Keratinocyte (primary cell): ENCODE measurements around the gene ZCCHC7. TPM values are rescaled to one million over a fixed set of nuclear protein-coding genes. Genes with fewer than 3 reads are reported as not detected.

Experiments used
- DNase-seq: peaks from one replicate; pipeline ENCODE4 v3.0.0-alpha.2; 2011; ENCODE audit warnings: low read depth, missing footprints, low spot score
- FAIRE-seq: peaks from 2 replicates; lab custom pipeline; 2011; peaks lifted over from hg19 to GRCh38; lab: Jason Lieb, UNC
- H2AFZ ChIP-seq: 2 replicates; pipeline ENCODE4 v1.6.0; 2012; ENCODE audit warnings: low read length, control low read depth, inconsistent platforms; ENCODE audit not compliant: control insufficient read depth
- H3K27ac ChIP-seq: 2 replicates; pipeline ENCODE4 v1.5.1; 2011; ENCODE audit warnings: low read length; ENCODE audit not compliant: control insufficient read depth, insufficient read depth
- H3K27me3 ChIP-seq: 3 replicates; pipeline ENCODE4 v1.6.0; 2011; ENCODE audit warnings: low read length; ENCODE audit not compliant: control insufficient read depth, insufficient read depth; ENCODE audit errors: extremely low read depth
- H3K36me3 ChIP-seq, 2 experiments: 2 replicates in 1 of 2; 3 replicates in 1 of 2; pipeline ENCODE4 v1.5.1; 2011; ENCODE audit warnings: low read length in 2 of 2, mild to moderate bottlenecking in 1 of 2; ENCODE audit not compliant: control insufficient read depth in 2 of 2, insufficient read depth in 2 of 2; ENCODE audit errors: extremely low read depth in 1 of 2
- H3K4me1 ChIP-seq: 3 replicates; pipeline ENCODE4 v1.5.1; 2011; ENCODE audit warnings: low read length; ENCODE audit not compliant: control insufficient read depth, insufficient read depth; ENCODE audit errors: extremely low read depth
- H3K4me2 ChIP-seq: 3 replicates; pipeline ENCODE4 v1.6.0; 2011; ENCODE audit warnings: low read depth, low read length; ENCODE audit not compliant: control insufficient read depth, insufficient read depth; ENCODE audit errors: extremely low read depth
- H3K4me3 ChIP-seq, 3 experiments: fragments of 200-600 bp in 1 of 3; sonication (generic) in 1 of 3; 2 replicates in 2 of 3; 3 replicates in 1 of 3; pipeline ENCODE4 v1.5.1; 2011 to 2016; ENCODE audit warnings: low read length in 3 of 3, mild to moderate bottlenecking in 3 of 3, control low read depth in 2 of 3, inconsistent platforms in 1 of 3, low read depth in 1 of 3, mixed read lengths in 1 of 3, mixed run types in 1 of 3, moderate library complexity in 1 of 3; ENCODE audit not compliant: control insufficient read depth in 2 of 3, insufficient read depth in 2 of 3; ENCODE audit errors: extremely low read depth in 1 of 3
- H3K79me2 ChIP-seq: 2 replicates; pipeline ENCODE4 v1.6.0; 2012; ENCODE audit warnings: low read length; ENCODE audit not compliant: control insufficient read depth, insufficient read depth
- H3K9ac ChIP-seq: 3 replicates; pipeline ENCODE4 v1.6.0; 2011; ENCODE audit warnings: low read length; ENCODE audit not compliant: control insufficient read depth, insufficient read depth; ENCODE audit errors: extremely low read depth
- H3K9me1 ChIP-seq: 3 replicates; pipeline ENCODE4 v1.6.0; 2011; ENCODE audit warnings: low read length; ENCODE audit not compliant: control insufficient read depth, insufficient read depth; ENCODE audit errors: extremely low read depth
- H3K9me3 ChIP-seq: 2 replicates; pipeline ENCODE4 v1.5.1; 2012; ENCODE audit warnings: low read depth, low read length; ENCODE audit not compliant: control insufficient read depth
- H4K20me1 ChIP-seq: 3 replicates; pipeline ENCODE4 v1.6.0; 2011; ENCODE audit warnings: low read length; ENCODE audit not compliant: control insufficient read depth, insufficient read depth; ENCODE audit errors: extremely low read depth
- EZH2 ChIP-seq: IDR thresholded peaks from one replicate; pipeline ENCODE4 v1.6.1; 2012; ENCODE audit warnings: inconsistent platforms, mild to moderate bottlenecking, low read length, moderate library complexity
- dilution Hi-C: fragments of 300-500 bp; cut with MboI; formaldehyde crosslinking; loops from one replicate; pipeline ENCODE4 v1.7.0; 2020; ENCODE audit warnings: low sequenced_read_pairs; ENCODE audit not compliant: extremely low pct_ligation_motif_present
- polyA plus RNA-seq, 5 experiments: library from polyadenylated mRNA; depleted of rRNA in 3 of 5; stranded (reverse) in 3 of 5; stranded (forward) in 1 of 5; unstranded in 1 of 5; fragments of >200 nt; gene quantifications; 1 replicate in 1 of 5; 2 replicates in 3 of 5; 3 replicates in 1 of 5; pipeline versions ENCODE4 v1.2.1 to v1.2.3, GENCODE V29; 2011 to 2012; ENCODE audit warnings: missing spikeins in 2 of 5, low read depth in 1 of 5, low replicate concordance in 1 of 5
- TF ChIP-seq, protein P1 (sequence below), 3 experiments: IDR thresholded peaks in 1 of 3; conservative IDR thresholded peaks in 1 of 3; optimal IDR thresholded peaks in 1 of 3; 2 replicates in 2 of 3; 3 replicates in 1 of 3; pipeline versions ENCODE3 to v1.5.1; 2011; ENCODE audit warnings: low read length in 3 of 3, mild to moderate bottlenecking in 3 of 3, moderate library complexity in 2 of 3, control low read depth in 1 of 3, inconsistent platforms in 1 of 3; ENCODE audit not compliant: insufficient read depth in 2 of 3; ENCODE audit errors: extremely low read depth in 1 of 3

Gene ZCCHC7
- polyA plus RNA-seq, 1 donor (not counting 4 experiments of a cell fraction or from before 2014, with no cell fraction given), result 16.5 TPM

DNA sequence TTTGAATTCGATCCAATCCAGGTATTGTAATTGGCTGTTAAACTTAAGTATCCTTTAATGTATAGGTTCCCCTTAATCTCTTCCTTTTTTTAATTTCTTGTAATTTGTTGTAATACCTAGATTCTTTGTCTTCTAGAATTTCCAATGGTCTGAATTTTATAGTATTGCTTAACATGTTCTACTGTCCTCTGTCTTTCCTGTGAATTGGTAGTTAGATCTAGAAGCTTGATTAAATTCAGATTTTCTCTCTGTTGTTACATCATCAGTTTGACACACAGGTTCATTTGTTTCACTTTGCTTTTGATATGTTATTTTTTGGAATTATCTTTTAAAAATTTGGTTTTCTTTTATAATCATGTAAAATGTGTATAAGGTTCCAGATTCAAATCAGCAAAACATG lies 13.8 kb downstream of the ZCCHC7 start:
- no peak for FAIRE-seq
- TF ChIP-seq, protein P1, sequence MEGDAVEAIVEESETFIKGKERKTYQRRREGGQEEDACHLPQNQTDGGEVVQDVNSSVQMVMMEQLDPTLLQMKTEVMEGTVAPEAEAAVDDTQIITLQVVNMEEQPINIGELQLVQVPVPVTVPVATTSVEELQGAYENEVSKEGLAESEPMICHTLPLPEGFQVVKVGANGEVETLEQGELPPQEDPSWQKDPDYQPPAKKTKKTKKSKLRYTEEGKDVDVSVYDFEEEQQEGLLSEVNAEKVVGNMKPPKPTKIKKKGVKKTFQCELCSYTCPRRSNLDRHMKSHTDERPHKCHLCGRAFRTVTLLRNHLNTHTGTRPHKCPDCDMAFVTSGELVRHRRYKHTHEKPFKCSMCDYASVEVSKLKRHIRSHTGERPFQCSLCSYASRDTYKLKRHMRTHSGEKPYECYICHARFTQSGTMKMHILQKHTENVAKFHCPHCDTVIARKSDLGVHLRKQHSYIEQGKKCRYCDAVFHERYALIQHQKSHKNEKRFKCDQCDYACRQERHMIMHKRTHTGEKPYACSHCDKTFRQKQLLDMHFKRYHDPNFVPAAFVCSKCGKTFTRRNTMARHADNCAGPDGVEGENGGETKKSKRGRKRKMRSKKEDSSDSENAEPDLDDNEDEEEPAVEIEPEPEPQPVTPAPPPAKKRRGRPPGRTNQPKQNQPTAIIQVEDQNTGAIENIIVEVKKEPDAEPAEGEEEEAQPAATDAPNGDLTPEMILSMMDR (optimal IDR thresholded peaks at IDR 0.05 in 1 of 3, IDR thresholded peaks at IDR 0.05 in 1 of 3, conservative IDR thresholded peaks at IDR 0.05 in 1 of 3; ENCODE audit: extremely low read depth in 1 of 3, insufficient read depth in 2 of 3, low read length in 3 of 3), result no peak
- no peak for TF ChIP-seq EZH2
- Histone ChIP-seq H3K27ac (no peak overlapping the region), H3K9me3 (no peaks in the 10 kb centered on the region), H3K79me2 (peaks cover 14% of the 10 kb centered on the region), H4K20me1 (no peaks in the 10 kb centered on the region), H3K9ac (no peak overlapping the region), H3K9me1 (no peaks in the 10 kb centered on the region), H3K4me3 (no peak overlapping the region), H3K4me1 (no peaks in the 10 kb centered on the region), H2AFZ (no peak overlapping the region), H3K4me2 (no peak overlapping the region), H3K36me3 (peaks cover 0 to 4% of the 10 kb centered on the region in 2 experiments), H3K27me3 (no peaks in the 10 kb centered on the region)
- dilution Hi-C loops, result no loop called here
- no peak for DNase-seq

GRCh38 chr9:37141015-37141414 lies 20.6 kb downstream of the ZCCHC7 start:
- Histone ChIP-seq H3K27ac (no peak overlapping the region), H4K20me1 (no peaks in the 10 kb centered on the region), H2AFZ (no peak overlapping the region), H3K9ac (no peak overlapping the region), H3K4me2 (no peak overlapping the region), H3K4me1 (no peaks in the 10 kb centered on the region), H3K9me3 (no peaks in the 10 kb centered on the region), H3K27me3 (no peaks in the 10 kb centered on the region), H3K79me2 (peaks cover 11% of the 10 kb centered on the region), H3K36me3 (peaks cover 0 to 2% of the 10 kb centered on the region in 2 experiments), H3K4me3 (no peak overlapping the region), H3K9me1 (no peaks in the 10 kb centered on the region)
- TF ChIP-seq, protein P1 (optimal IDR thresholded peaks at IDR 0.05 in 1 of 3, IDR thresholded peaks at IDR 0.05 in 1 of 3, conservative IDR thresholded peaks at IDR 0.05 in 1 of 3; ENCODE audit: extremely low read depth in 1 of 3, insufficient read depth in 2 of 3, low read length in 3 of 3), result no peak
- TF ChIP-seq EZH2, result no peak
- FAIRE-seq, result no peak
- dilution Hi-C loops, result no loop called here
- DNase-seq, result no peak
